ENCODE measurements around the gene MTCP1. TPM values are rescaled to one million over a fixed set of nuclear protein-coding genes. Genes with fewer than 3 reads are reported as not detected.

Gene MTCP1
- total RNA-seq (15.8 and 15.9 TPM in 2 replicates), polyA plus RNA-seq (1.8 and 3.1 TPM in 2 replicates), polyA minus RNA-seq (1.5 and 2.2 TPM in 2 replicates), Bru-seq, nascent RNA (percentile 20 among the genes with signal in this experiment), BruChase-seq, experiment 1, labeled RNA remaining after a 6-hour chase (percentile 15 among the genes with signal in this experiment), BruChase-seq, experiment 2, labeled RNA remaining after a 2-hour chase (percentile 25 among the genes with signal in this experiment)
- polyA plus RNA-seq (2011; cell fraction: cytosol; rRNA removed), result 0.85 and 1.9 TPM in 2 replicates
- 11.1 and 13.4 TPM in 2 replicates for polyA plus RNA-seq (2011; cell fraction: nucleus; rRNA removed)
- 15.3 and 24.6 TPM in 2 replicates for polyA plus RNA-seq (2012)
- polyA minus RNA-seq (2011; cell fraction: cytosol; rRNA and poly(A)+ RNA removed), result 10.4 TPM
- 3.1 and 5.4 TPM in 2 replicates for polyA minus RNA-seq (2011; cell fraction: nucleus; rRNA and poly(A)+ RNA removed)
- long read RNA-seq, partial matches to known transcripts, result 0 of 7 reads
- long read RNA-seq, other reads (novel, unspliced or antisense), result 6 of 7 reads

DNA sequence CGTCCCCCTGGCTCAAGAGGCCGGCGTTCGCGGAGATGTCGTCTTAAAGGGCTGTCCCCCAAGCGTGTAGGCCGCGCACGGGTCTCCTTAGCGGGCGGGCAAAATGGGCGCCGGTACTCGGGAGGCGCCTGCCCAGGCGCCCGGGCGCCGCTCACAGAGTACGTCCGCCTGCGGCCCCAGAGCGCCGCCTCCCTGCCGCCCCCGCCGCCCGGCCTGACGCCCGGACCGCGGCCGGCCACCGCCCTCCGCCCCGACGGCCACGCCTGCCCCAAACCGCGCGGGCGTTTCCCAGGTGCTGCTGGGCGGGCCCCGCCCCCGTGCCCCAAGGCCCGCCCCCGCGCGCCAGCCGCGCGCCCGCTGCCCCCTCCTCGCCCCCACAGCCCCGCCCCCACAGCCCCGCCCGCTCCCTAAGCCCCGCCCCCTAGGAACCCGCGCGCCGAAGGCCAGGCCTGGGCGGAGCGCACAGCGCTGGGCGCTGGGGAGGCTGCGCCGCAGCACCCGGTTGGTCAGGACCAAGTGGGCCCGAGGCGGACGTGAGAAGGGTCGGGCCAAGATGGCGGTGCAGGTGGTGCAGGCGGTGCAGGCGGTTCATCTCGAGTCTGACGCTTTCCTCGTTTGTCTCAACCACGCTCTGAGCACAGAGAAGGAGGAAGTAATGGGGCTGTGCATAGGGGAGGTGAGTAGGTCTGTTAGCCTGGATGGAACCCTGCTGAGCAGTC, at the start of gene MTCP1, which contains the start of the genes BRCC3 and CMC4:
TSS of gene MTCP1 (minus strand) at position 162 of the 719 bp plus-strand sequence. CDS start 5,126 bp downstream, outside the sequence.
TSS of gene BRCC3 (plus strand) at position 534 of the 719 bp plus-strand sequence. CDS start at position 554, 20 bp downstream.
TSS of gene CMC4 (minus strand) at position 162 of the 719 bp plus-strand sequence. CDS start 7,113 bp downstream, outside the sequence.
- Histone ChIP-seq H3K9ac (replicated peaks; ENCODE audit: extremely low read depth, insufficient read depth, low read length) (peak within 1 kb of the TSS; percentile 92), H3K4me2 (ENCODE audit: insufficient read depth, low read length) (peak within 1 kb of the TSS; percentile 94), H3K9me1 (replicated peaks; ENCODE audit: control insufficient read depth, extremely low read depth, insufficient read depth, low read length) (no peaks in the 10 kb centered on the region), H3K27ac (ENCODE audit: insufficient read depth, low read depth, low read length) (peak within 1 kb of the TSS; percentile 66), H3K4me1 (ENCODE audit: control insufficient read depth, extremely low read depth, insufficient read depth, low read length) (peaks cover 20% of the 10 kb centered on the region), H2AFZ (ENCODE audit: low read depth, low read length) (peak within 1 kb of the TSS; percentile 92), H3K36me3 (ENCODE audit: control insufficient read depth in 2 of 2, extremely low read depth in 1 of 2, insufficient read depth in 2 of 2, low read length in 2 of 2) (no peaks in the 10 kb centered on the region), H3K79me2 (ENCODE audit: control insufficient read depth, insufficient read depth, low read length) (peaks cover 45% of the 10 kb centered on the region), H3K9me3 (replicated peaks; ENCODE audit: control insufficient read depth, insufficient read depth, low read length) (no peaks in the 10 kb centered on the region), H3K27me3 (ENCODE audit: control insufficient read depth in 2 of 2, insufficient read depth in 2 of 2, low read length in 2 of 2) (no peaks in the 10 kb centered on the region), H4K20me1 (replicated peaks; ENCODE audit: control insufficient read depth, extremely low read depth, insufficient read depth, low read length) (no peaks in the 10 kb centered on the region), H3K4me3 (replicated peaks in 1 of 3; ENCODE audit: insufficient read depth in 1 of 3, low read depth in 1 of 3, low read length in 3 of 3) (peak within 1 kb of the TSS; percentile 63 to 92 (median 73))
- dilution Hi-C loops (cut with MboI; ENCODE audit: extremely low pct_ligation_motif_present, low sequenced_read_pairs), result no loop called here
- TF ChIP-seq POLR2AphosphoS5 (IDR thresholded peaks at IDR 0.05; ENCODE audit: insufficient read depth, low read depth, low read length) (peak; percentile 37), MYC (IDR thresholded peaks at IDR 0.05; ENCODE audit: low read depth, low read length) (no peak), GATA2 (IDR thresholded peaks at IDR 0.05; ENCODE audit: insufficient read depth, insufficient read length, low read depth, low read length) (no peak), MAX (IDR thresholded peaks at IDR 0.05; ENCODE audit: insufficient read depth, insufficient read length) (no peak), CTCF (IDR thresholded peaks at IDR 0.05; ENCODE audit: extremely low read depth in 1 of 2, insufficient read depth in 1 of 2, low read depth in 1 of 2, low read length in 2 of 2) (no peak), POLR2A (IDR thresholded peaks at IDR 0.05; ENCODE audit: low read depth, low read length) (peak; percentile 76), FOS (IDR thresholded peaks at IDR 0.05; ENCODE audit: borderline replicate concordance, insufficient read depth, low read length) (no peak), JUN (IDR thresholded peaks at IDR 0.05; ENCODE audit: borderline replicate concordance, insufficient read depth, insufficient read length, low read depth) (no peak), EZH2 (IDR thresholded peaks at IDR 0.05; ENCODE audit: borderline replicate concordance, low read depth, low read length, severe bottlenecking) (no peak)
- intact Hi-C loops (cut with micrococcal nuclease), result loop anchor here (1.0 kb wide), 3 partner anchors 14 to 45 kb away; partner anchors contain the start of gene FUNDC2
- POLR2A ChIA-PET, result no interaction called here
- peak; percentile 75 for DNase-seq (ENCODE audit: low read depth, low spot score)
- BruUV-seq (replicated peaks), result no TSS peak
- CTCF ChIA-PET, result interaction anchor here (0.9 to 1.1 kb wide), 2 partner anchors 15 to 23 kb away, joined by 3 read pairs; no protein-coding TSS in a partner anchor
- FAIRE-seq, result peak; percentile 18

Data from endothelial cell of umbilical vein (primary cell).